IMR-90 (cell line): ENCODE data around the gene FER. TPM values are rescaled to one million over a fixed set of nuclear protein-coding genes. Genes with fewer than 3 reads are reported as not detected.

Experiments used
- ATAC-seq: fragments of 200-7000 bp; cut with Tn5 transposase; 2 replicates; pipeline ENCODE4 v1.9.1; 2020; ENCODE audit warnings: low read depth, mild to moderate bottlenecking, moderate library complexity
- BruUV-seq: library from RNA; stranded (reverse); fragments of 400-500 nt; replicated peaks from 2 replicates; lab custom pipeline; 2021; lab: Mats Ljungman, UMichigan
- CTCF ChIA-PET: fragments of 300-600 bp; formaldehyde crosslinking; extraction: SDS; loops from one replicate; lab custom pipeline; 2021; ENCODE audit warnings: antibody characterized with exemption; lab: Yijun Ruan, JAX
- POLR2A ChIA-PET: fragments of 300-600 bp; sonication (Branson Sonifier 250); formaldehyde crosslinking; loops from one replicate; lab custom pipeline; 2022; ENCODE audit warnings: antibody characterized with exemption; ENCODE audit not compliant: unreplicated experiment; lab: Charles Lee
- DNase-seq: peaks from one replicate; pipeline ENCODE4 v3.0.0; 2013
- H2AFZ ChIP-seq: replicated peaks from 2 replicates; pipeline ENCODE3; 2013; ENCODE audit warnings: low read length, mild to moderate bottlenecking; ENCODE audit not compliant: poor library complexity
- H2AK5ac ChIP-seq: 2 replicates; pipeline ENCODE4 v1.6.1; 2013; ENCODE audit warnings: low read depth, low read length, inconsistent platforms
- H2AK9ac ChIP-seq: replicated peaks from 2 replicates; pipeline ENCODE3; 2013; ENCODE audit warnings: mild to moderate bottlenecking, low read depth, low read length, moderate library complexity; ENCODE audit not compliant: poor library complexity
- H2BK120ac ChIP-seq: 2 replicates; pipeline ENCODE4 v1.6.1; 2013; ENCODE audit warnings: low read depth, low read length, inconsistent platforms
- H2BK15ac ChIP-seq: 3 replicates; pipeline ENCODE4 v1.6.1; 2013; ENCODE audit warnings: low read depth, low read length, inconsistent platforms
- H2BK20ac ChIP-seq: 2 replicates; pipeline ENCODE4 v1.6.1; 2013; ENCODE audit warnings: low read depth, mild to moderate bottlenecking, inconsistent platforms, low read length, moderate library complexity
- H2BK5ac ChIP-seq: 2 replicates; pipeline ENCODE4 v1.6.1; 2013; ENCODE audit warnings: mild to moderate bottlenecking, low read depth, low read length, inconsistent platforms; ENCODE audit not compliant: poor library complexity, severe bottlenecking
- H3K14ac ChIP-seq: replicated peaks from 2 replicates; pipeline ENCODE4 v1.6.1; 2013; ENCODE audit warnings: low read depth, low read length, inconsistent platforms
- H3K18ac ChIP-seq: 2 replicates; pipeline ENCODE4 v1.6.1; 2013; ENCODE audit warnings: low read depth, low read length, control low read depth
- H3K23ac ChIP-seq: 2 replicates; pipeline ENCODE4 v1.6.1; 2013; ENCODE audit warnings: low read depth, low read length, inconsistent platforms
- H3K27ac ChIP-seq: 2 replicates; pipeline ENCODE4 v1.5.1; 2013; ENCODE audit warnings: mild to moderate bottlenecking, control low read depth, low read length; ENCODE audit not compliant: insufficient read depth
- H3K27me3 ChIP-seq: 2 replicates; pipeline ENCODE4 v1.6.1; 2013; ENCODE audit warnings: low read length; ENCODE audit not compliant: control insufficient read depth, insufficient read depth
- H3K36me3 ChIP-seq: 2 replicates; pipeline ENCODE4 v1.6.1; 2013; ENCODE audit warnings: low read length, mixed read lengths; ENCODE audit not compliant: control insufficient read depth, insufficient read depth
- H3K4ac ChIP-seq: 2 replicates; pipeline ENCODE4 v1.6.1; 2013; ENCODE audit warnings: low read depth, low read length, inconsistent platforms
- H3K4me1 ChIP-seq: 2 replicates; pipeline ENCODE4 v1.6.1; 2013; ENCODE audit warnings: low read length, mixed read lengths; ENCODE audit not compliant: control insufficient read depth, insufficient read depth
- H3K4me2 ChIP-seq: 2 replicates; pipeline ENCODE4 v1.6.1; 2013; ENCODE audit warnings: low read depth, mild to moderate bottlenecking, control low read depth, low read length, moderate library complexity
- H3K4me3 ChIP-seq: 2 replicates; pipeline ENCODE4 v1.5.1; 2013; ENCODE audit warnings: low read depth, mild to moderate bottlenecking, control low read depth, low read length, moderate library complexity; ENCODE audit not compliant: insufficient read depth
- H3K56ac ChIP-seq: 2 replicates; pipeline ENCODE4 v1.6.1; 2013; ENCODE audit warnings: low read length, inconsistent platforms; ENCODE audit not compliant: insufficient read depth; ENCODE audit errors: extremely low read depth
- H3K79me1 ChIP-seq, 2 experiments: 2 replicates each; pipeline ENCODE4 v1.6.1; 2013; ENCODE audit warnings: low read length in 2 of 2, inconsistent platforms in 1 of 2, low read depth in 1 of 2
- H3K9ac ChIP-seq: 2 replicates; pipeline ENCODE4 v1.6.1; 2013; ENCODE audit warnings: low read depth, low read length, control low read depth
- H3K9me1 ChIP-seq: 2 replicates; pipeline ENCODE4 v1.6.1; 2013; ENCODE audit warnings: low read length, inconsistent platforms; ENCODE audit not compliant: insufficient read depth
- H3K9me3 ChIP-seq: 2 replicates; pipeline ENCODE4 v1.6.1; 2013; ENCODE audit warnings: low read length; ENCODE audit not compliant: control insufficient read depth, insufficient read depth
- H4K20me1 ChIP-seq: 2 replicates; pipeline ENCODE4 v1.6.1; 2013; ENCODE audit warnings: low read length, inconsistent platforms; ENCODE audit not compliant: insufficient read depth
- H4K5ac ChIP-seq: 2 replicates; pipeline ENCODE4 v1.6.1; 2013; ENCODE audit warnings: mild to moderate bottlenecking, low read depth, low read length, control low read depth
- H4K8ac ChIP-seq, 2 experiments: 2 replicates each; pipeline ENCODE4 v1.6.1; 2013; ENCODE audit warnings: low read depth in 2 of 2, low read length in 2 of 2, control low read depth in 1 of 2, inconsistent platforms in 1 of 2
- H4K91ac ChIP-seq: 2 replicates; pipeline ENCODE4 v1.6.1; 2013; ENCODE audit warnings: low read depth, low read length, inconsistent platforms; ENCODE audit not compliant: insufficient read depth
- MXI1 ChIP-seq: IDR thresholded peaks from 2 replicates; pipeline ENCODE4 v1.6.1; 2012; ENCODE audit warnings: low read depth, mild to moderate bottlenecking, low read length, moderate library complexity, borderline replicate concordance
- NFE2L2 ChIP-seq: fragments of 150-350 bp; IDR thresholded peaks from 2 replicates; pipeline ENCODE4 v1.6.1; 2016; ENCODE audit warnings: low read depth, mild to moderate bottlenecking, low read length
- USF2 ChIP-seq: fragments of 150-350 bp; IDR thresholded peaks from 2 replicates; pipeline ENCODE4 v1.6.1; 2017; ENCODE audit warnings: mild to moderate bottlenecking, antibody characterized with exemption, low read length, low read depth
- WGBS, 2 experiments: methylation state at CpG; one replicate each; pipeline versions ENCODE4 v1.1.5 to v1.1.7; 2013; ENCODE audit warnings: missing lambda C conversion rate in 2 of 2; ENCODE audit not compliant: insufficient read length in 1 of 2; ENCODE audit errors: extremely low coverage in 2 of 2; 5-methylcytosine and 5-hydroxymethylcytosine counted together
- dilution Hi-C: fragments of 300-500 bp; cut with HindIII; formaldehyde crosslinking; loops from one replicate; pipeline ENCODE4 v1.14.3; 2018; ENCODE audit warnings: low sequenced_read_pairs; ENCODE audit not compliant: unreplicated experiment
- in situ Hi-C: fragments of 300-500 bp; cut with MboI; formaldehyde crosslinking; loops from 3 replicates; pipeline ENCODE4 v1.14.3; 2019; ENCODE audit warnings: low sequenced_read_pairs, inconsistent platforms, mixed read lengths
- intact Hi-C: fragments of 100-400 bp; cut with micrococcal nuclease; formaldehyde crosslinking; loops from 2 replicates; pipeline ENCODE4 v1.10.0; 2022
- polyA plus RNA-seq, 3 experiments: library from polyadenylated mRNA; depleted of rRNA; stranded (reverse); fragments of >200 nt; gene quantifications; 2 replicates each; pipeline ENCODE4 v1.2.3, GENCODE V29; 2012; ENCODE audit warnings: low replicate concordance in 1 of 3
- total RNA-seq: library from RNA; depleted of rRNA; stranded (reverse); fragments of >200 nt; gene quantifications from 2 replicates; pipeline ENCODE4 v1.2.3, GENCODE V29; 2012

FER gene
- total and polyA plus RNA-seq, 2 of the 4 experiments (the other 2 are of a cell fraction), result 3.5 to 32.4 TPM

- Histone ChIP-seq H3K4me1 (no peaks in the 10 kb centered on the region), H2AK9ac (no peak overlapping the region), H3K4me2 (no peak overlapping the region), H3K4me3 (no peak overlapping the region), H4K20me1 (no peaks in the 10 kb centered on the region; the same call in 1 of the 2 replicates), H3K4ac (no peak overlapping the region), H3K36me3 (no peaks in the 10 kb centered on the region), H4K91ac (no peak overlapping the region), H3K9me1 (no peaks in the 10 kb centered on the region), H3K79me1 (peaks cover 0 to 13% of the 10 kb centered on the region in 2 experiments; a peak in 2 of 4 replicates), H2AFZ (no peak overlapping the region), H3K56ac (no peak overlapping the region), H2BK5ac (no peak overlapping the region), H3K9me3 (no peaks in the 10 kb centered on the region), H4K8ac (no peak overlapping the region), H3K14ac (no peak overlapping the region), H2AK5ac (no peak overlapping the region), H2BK15ac (no peak overlapping the region), H3K27ac (no peak overlapping the region), H3K27me3 (no peaks in the 10 kb centered on the region), H3K23ac (no peak overlapping the region), H4K5ac (no peak overlapping the region), H2BK20ac (no peak overlapping the region), H2BK120ac (no peak overlapping the region), H3K18ac (no peak overlapping the region), H3K9ac (no peak overlapping the region)
- DNase-seq (no peak), ATAC-seq (no peak)
- in situ Hi-C loops (no loop called here), dilution Hi-C loops (no loop called here), intact Hi-C loops (no loop called here)
- CTCF ChIA-PET, result interaction anchor here (1.0 kb wide), 1 partner anchor 1738 kb away, joined by 3 read pairs; no protein-coding TSS in a partner anchor
- no TSS peak for BruUV-seq
- WGBS, 2 experiments, result no CpG with 5 or more reads among the region's 2 CpGs
- TF ChIP-seq NFE2L2 (peak; percentile 6; the same call in 1 of the 2 replicates), MXI1 (no peak), USF2 (no peak)
- POLR2A ChIA-PET, result no interaction called here
Measured at GRCh38 chr5:109030360-109031143, 282.9 kb downstream of the FER start.
